Muscle layer of colon (tissue), 2 donors: ENCODE measurements around the gene RAD51D.

ENCODE experiments used
- H3K27ac ChIP-seq: one replicate; pipeline ENCODE4 v1.7.0; 2013; ENCODE audit warnings: low read depth, mild to moderate bottlenecking, low read length, moderate library complexity
- H3K27me3 ChIP-seq, 2 donors: one replicate each; pipeline ENCODE4 v1.7.0; 2013; ENCODE audit warnings: low read length in 2 of 2, mild to moderate bottlenecking in 2 of 2; ENCODE audit not compliant: insufficient read depth in 2 of 2, control insufficient read depth in 1 of 2
- H3K36me3 ChIP-seq: one replicate; pipeline ENCODE4 v1.7.0; 2013; ENCODE audit warnings: mild to moderate bottlenecking, low read length; ENCODE audit not compliant: insufficient read depth
- H3K4me1 ChIP-seq: one replicate; pipeline ENCODE4 v1.7.0; 2013; ENCODE audit warnings: mild to moderate bottlenecking, low read length; ENCODE audit not compliant: insufficient read depth
- H3K4me3 ChIP-seq, 2 donors: one replicate each; pipeline ENCODE4 v1.7.0; 2013; ENCODE audit warnings: low read length in 2 of 2, low read depth in 1 of 2, mild to moderate bottlenecking in 1 of 2, moderate library complexity in 1 of 2
- H3K9ac ChIP-seq: one replicate; pipeline ENCODE4 v1.7.0; 2013; ENCODE audit warnings: low read length
- H3K9me3 ChIP-seq: one replicate; pipeline ENCODE4 v1.7.0; 2013; ENCODE audit warnings: mild to moderate bottlenecking, low read length
- donor health status: abdominal sarcoma.
- donor health status: Adenocarcinoma of cecum.

RAD51D gene

DNA sequence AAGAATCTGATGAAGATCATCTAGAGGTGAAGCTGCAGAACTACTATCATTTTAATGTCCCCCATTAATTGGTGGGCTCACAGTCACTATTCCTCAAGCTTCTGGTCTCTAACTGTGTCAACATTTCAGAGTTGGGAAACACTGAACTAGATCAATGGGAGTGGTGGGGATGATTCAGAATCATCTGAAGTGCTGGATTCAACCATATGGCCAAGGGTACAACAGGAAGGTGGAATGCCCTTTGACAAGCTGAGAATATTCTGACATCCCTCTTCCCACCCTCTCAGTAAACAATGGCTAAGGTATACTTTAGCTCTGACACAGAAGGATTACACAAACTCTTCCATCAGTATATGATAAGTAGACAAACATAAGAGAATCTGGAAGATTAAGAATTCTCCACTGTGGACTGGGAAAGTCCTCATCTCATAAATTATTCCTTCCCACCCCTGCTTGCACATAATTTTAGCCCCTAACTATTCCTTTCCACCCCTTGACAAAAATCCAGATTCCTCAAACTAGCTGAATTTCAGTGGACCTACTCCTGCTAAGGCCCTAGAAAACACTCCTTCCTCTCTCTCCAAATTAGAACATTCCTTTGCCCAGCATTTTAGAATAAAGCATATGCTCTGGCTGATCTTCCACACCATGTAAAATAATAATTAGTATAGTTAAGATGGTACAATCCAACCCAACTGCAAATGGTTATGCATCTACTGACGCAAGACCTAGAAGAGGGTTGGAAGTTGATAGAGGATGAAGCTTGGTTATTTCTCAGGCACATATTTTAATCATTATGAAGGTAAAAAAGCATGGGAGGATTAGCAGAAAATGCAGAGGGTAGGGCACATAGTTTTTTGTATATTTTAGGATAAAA lies 39.9 kb downstream of the RAD51D start:
- Histone ChIP-seq H3K27me3 (no peaks in the 10 kb centered on the region), H3K9me3 (no peaks in the 10 kb centered on the region), H3K27ac (no peak overlapping the region), H3K4me3 (no peak overlapping the region), H3K36me3 (no peaks in the 10 kb centered on the region), H3K9ac (no peak overlapping the region), H3K4me1 (peaks cover 15% of the 10 kb centered on the region)

GRCh38 chr17:35076874-35077273 lies 42.8 kb downstream of the RAD51D start:
- H3K4me1 ChIP-seq, result peaks cover 9% of the 10 kb centered on the region
- H3K4me3 ChIP-seq, result no peak overlapping the region
- no peak overlapping the region for H3K9ac ChIP-seq
- no peaks in the 10 kb centered on the region for H3K9me3 ChIP-seq
- H3K27ac ChIP-seq, result no peak overlapping the region
- no peaks in the 10 kb centered on the region for H3K27me3 ChIP-seq
- H3K36me3 ChIP-seq, result no peaks in the 10 kb centered on the region

GRCh38 chr17:35074711-35075707 lies 44.7 kb downstream of the RAD51D start:
- Histone ChIP-seq H3K27ac (no peak overlapping the region), H3K27me3 (no peaks in the 10 kb centered on the region), H3K36me3 (no peaks in the 10 kb centered on the region), H3K4me3 (no peak overlapping the region), H3K9me3 (no peaks in the 10 kb centered on the region), H3K4me1 (peaks cover 9% of the 10 kb centered on the region), H3K9ac (no peak overlapping the region)

GRCh38 chr17:35073991-35074627 lies 45.6 kb downstream of the RAD51D start:
- Histone ChIP-seq H3K4me3 (no peak overlapping the region), H3K27ac (no peak overlapping the region)

GRCh38 chr17:35073183-35073790 lies 46.4 kb downstream of the RAD51D start:
- Histone ChIP-seq H3K27me3 (no peaks in the 10 kb centered on the region), H3K27ac (no peak overlapping the region), H3K36me3 (peaks cover 6% of the 10 kb centered on the region), H3K4me3 (no peak overlapping the region), H3K4me1 (peaks cover 9% of the 10 kb centered on the region), H3K9ac (no peak overlapping the region), H3K9me3 (no peaks in the 10 kb centered on the region)

More at GRCh38 chr17:35073991-35074627, 45.6 kb downstream of the RAD51D start:
- H3K36me3 ChIP-seq, result peaks cover 4% of the 10 kb centered on the region
- H3K9ac ChIP-seq, result no peak overlapping the region
- no peaks in the 10 kb centered on the region for H3K9me3 ChIP-seq
- no peaks in the 10 kb centered on the region for H3K27me3 ChIP-seq
- peaks cover 9% of the 10 kb centered on the region for H3K4me1 ChIP-seq

DNA sequence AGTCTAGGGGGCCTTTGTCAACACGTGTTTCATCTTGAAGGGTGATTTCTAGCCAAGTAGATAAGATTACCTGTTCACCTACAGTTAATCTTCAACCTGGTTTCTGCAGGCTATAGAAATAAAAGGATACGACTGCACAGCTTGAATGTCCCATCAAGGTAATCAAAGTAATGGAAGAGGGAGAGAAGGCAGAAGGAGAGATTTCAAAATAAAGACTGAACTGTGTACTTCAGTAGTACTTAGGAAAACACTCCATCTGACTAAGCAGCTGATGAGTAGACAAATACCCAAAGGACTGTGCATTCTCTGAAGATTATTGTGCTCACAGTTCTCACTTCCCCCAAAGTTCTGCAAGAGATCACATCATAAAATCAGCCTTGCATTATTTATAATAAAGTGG lies 50.3 kb downstream of the RAD51D start:
- Histone ChIP-seq H3K36me3 (peaks cover 8% of the 10 kb centered on the region), H3K27me3 (no peaks in the 10 kb centered on the region), H3K4me1 (peaks cover 7% of the 10 kb centered on the region), H3K4me3 (no peak overlapping the region), H3K9ac (no peak overlapping the region), H3K27ac (no peak overlapping the region), H3K9me3 (no peaks in the 10 kb centered on the region)

- Histone ChIP-seq H3K9me3 (no peaks in the 10 kb centered on the region), H3K27ac (no peak overlapping the region), H3K27me3 (no peaks in the 10 kb centered on the region), H3K4me3 (no peak overlapping the region), H3K9ac (no peak overlapping the region), H3K4me1 (peaks cover 14% of the 10 kb centered on the region), H3K36me3 (peaks cover 8% of the 10 kb centered on the region)
Measured at GRCh38 chr17:35068249-35068648, 51.4 kb downstream of the RAD51D start.

- no peak overlapping the region for H3K9ac ChIP-seq
- H3K27ac ChIP-seq, result no peak overlapping the region
- no peaks in the 10 kb centered on the region for H3K27me3 ChIP-seq
- H3K4me1 ChIP-seq, result peaks cover 14% of the 10 kb centered on the region
- H3K9me3 ChIP-seq, result no peaks in the 10 kb centered on the region
- no peak overlapping the region for H3K4me3 ChIP-seq
- peaks cover 8% of the 10 kb centered on the region for H3K36me3 ChIP-seq
Measured at GRCh38 chr17:35065880-35066279, 53.8 kb downstream of the RAD51D start.

DNA sequence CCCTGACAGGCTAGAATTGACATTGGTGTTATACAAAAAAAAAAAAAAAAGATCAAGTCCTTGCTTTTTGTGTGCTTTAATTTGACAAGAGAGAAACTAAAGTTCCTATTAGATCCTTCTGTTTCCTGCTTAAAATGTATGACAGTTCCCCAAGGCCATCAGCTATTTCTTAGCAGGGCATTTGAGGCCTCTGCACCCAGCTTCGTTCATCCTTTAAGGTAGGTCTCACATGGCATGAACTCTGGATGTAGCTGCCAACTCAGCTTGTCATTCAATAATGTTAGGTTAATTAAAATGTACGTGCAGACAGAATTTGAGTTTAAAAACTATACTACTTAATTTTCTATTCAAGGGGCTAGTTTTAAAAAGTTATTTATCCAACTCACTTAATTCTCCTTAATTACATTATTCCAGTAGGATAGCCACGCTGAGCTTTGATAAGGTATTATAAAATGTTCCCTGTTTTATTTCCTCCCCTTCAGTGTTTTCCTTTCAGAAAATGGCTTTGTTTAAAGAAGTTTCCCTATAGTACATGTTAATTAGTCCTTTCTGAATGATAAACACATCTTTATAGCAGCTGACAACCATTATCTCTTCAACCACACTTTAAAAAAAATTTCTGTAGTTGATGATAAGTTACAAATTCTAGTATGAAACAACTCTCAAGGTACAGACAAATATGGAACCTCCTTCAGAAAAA lies 55.0 kb downstream of the RAD51D start:
- Histone ChIP-seq H3K27me3 (no peaks in the 10 kb centered on the region), H3K4me3 (no peak overlapping the region), H3K9me3 (no peaks in the 10 kb centered on the region), H3K36me3 (peaks cover 8% of the 10 kb centered on the region), H3K27ac (no peak overlapping the region), H3K9ac (peak overlapping the region; percentile 26), H3K4me1 (peaks cover 14% of the 10 kb centered on the region)

- H3K4me1 ChIP-seq, result peaks cover 14% of the 10 kb centered on the region
- H3K4me3 ChIP-seq, result peak within 1 kb of the TSS in 1 of 2 donors; percentile 28
- H3K9me3 ChIP-seq, result no peaks in the 10 kb centered on the region
- peaks cover 3% of the 10 kb centered on the region for H3K36me3 ChIP-seq
- H3K27ac ChIP-seq, result peak within 1 kb of the TSS; percentile 87
- no peaks in the 10 kb centered on the region for H3K27me3 ChIP-seq
- H3K9ac ChIP-seq, result peak within 1 kb of the TSS; percentile 26
Measured at GRCh38 chr17:35063514-35064223, 56.0 kb downstream of the RAD51D start, which contains the start of gene RFFL. TSS of gene RFFL (minus strand) at chr17:35063707. CDS start at chr17:35026553, 37,154 bp downstream.
